HG03039 (cell line): ENCODE measurements around the gene CCR5AS.
"Not testable (repeated sequence)": the region's sequence is repeated elsewhere in the genome, so short reads cannot be mapped to it uniquely, and the experiment has no call there.

Experiments
- ATAC-seq: cut with Tn5 transposase; IDR thresholded peaks from one replicate; pipeline ENCODE4 v1.9.1; 2021; ENCODE audit warnings: mild to moderate bottlenecking, moderate library complexity; ENCODE audit not compliant: unreplicated experiment

CCR5AS gene

DNA sequence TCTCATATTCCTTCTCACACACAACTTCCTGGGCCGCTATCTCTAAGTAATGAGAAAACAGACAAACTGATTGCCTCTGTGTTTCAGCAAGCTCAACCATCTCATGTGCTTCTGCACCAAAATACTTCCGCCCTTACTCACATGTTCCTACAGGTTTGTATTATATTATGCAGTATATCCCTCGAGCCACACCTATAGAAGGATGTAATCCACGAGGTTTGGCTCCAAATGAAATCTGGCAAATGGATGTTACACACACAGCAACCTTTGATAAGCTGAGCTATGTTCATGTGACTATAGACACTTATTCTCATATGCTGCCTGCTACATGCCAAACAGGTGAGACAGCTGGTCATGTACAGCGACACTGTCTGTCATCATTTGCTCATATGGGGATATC is 22.8 kb upstream of the CCR5AS start:
- no peak for ATAC-seq

DNA sequence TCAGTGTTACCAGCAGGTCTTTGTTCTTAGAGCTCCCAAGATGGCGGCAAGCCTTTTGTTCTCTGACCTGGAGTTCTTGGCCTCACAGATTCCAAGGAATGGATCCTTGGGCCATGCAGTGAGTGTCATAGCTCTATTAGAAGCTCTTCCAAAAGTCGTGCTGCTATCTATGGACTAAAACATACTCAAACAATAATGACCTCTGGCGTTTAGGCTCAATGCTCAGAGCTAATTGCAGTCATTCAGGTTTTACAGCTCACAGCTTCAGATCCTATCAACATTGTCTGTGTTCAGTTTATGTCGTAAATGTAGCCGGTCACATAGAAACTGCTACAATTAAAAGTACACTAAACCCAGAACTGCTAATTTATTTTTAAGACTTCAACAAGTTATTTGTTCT is 22.4 kb upstream of the CCR5AS start:
- ATAC-seq: no peak

DNA sequence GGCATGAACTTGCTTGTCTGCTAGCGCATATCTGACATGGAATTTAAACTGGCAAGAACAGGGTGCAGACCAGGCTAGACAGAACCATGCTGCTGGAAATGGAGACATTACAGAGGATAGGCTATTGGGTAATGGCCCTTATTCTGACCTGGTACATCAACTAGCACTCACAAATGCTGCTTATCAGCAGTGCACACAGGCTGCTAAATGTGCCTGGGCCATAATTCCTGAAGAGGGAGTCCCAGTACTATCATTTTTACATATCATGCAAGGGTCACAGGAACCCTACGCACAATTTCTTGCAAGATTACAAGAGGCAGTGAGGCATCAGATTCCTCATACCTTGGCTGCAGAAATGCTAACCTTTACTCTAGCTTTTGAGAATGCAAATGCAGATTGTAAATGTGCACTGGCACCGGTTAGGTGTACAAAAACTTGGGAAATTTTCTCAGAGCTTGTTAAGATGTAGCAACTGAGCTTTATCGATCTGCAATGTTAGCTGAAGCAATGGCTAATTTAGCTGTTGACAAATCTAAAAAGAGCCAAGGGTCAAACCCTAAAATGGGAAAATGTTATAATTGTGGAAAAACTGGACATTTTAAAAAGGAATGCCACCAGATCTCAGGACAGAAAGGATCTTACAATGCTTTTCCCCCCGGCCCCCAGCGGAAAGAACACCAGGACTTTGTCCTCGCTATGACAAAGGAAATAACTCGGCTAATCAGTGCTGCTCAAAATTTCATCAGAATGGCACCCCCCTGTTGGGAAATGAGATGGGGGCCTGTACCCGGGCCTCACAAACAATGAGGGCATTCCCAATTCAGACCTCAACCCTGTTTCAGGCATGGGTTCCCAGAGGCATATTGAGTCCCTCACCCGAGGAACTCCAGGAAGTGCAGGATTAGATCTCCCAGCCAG is 21.3 kb upstream of the CCR5AS start:
- no peak for ATAC-seq

DNA sequence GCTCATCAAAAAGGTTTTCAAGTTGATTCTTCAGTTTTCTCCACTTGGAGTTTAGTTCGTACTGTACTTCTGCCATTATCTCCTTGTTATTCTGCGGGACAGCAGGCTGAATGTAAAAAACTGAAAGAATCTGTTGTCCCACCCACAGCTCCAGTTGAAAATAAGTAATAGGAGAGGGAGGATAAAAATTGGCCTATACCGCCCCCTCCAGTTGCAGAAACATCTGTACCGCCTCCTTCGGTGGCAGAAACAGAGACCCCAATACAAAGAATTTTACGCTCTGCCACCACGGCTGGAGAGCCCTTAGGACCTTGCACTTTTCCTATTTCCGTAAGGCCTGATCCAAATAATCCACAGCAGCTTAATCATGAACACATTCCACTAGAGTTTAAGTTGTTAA is 20.5 kb upstream of the CCR5AS start:
- ATAC-seq: not testable (repeated sequence)

DNA sequence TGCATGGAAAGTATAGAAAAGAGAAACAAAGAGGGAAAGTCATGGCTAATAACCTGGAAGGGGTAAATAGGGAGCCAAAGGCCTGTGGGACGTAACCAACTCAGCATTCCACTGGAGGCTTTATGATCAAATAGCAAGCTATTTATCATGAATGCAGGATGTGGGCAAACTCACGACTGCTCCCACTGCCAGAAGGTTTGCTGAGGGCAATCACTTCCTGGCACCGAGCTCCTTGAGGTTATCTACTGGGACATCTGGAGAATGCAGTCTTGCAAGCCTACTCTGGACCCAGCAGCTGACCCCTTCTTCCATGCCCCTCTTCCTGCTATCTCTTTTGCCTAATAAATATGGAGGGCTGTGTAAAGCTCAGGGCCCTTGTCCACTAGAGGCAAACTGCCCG is 19.6 kb upstream of the CCR5AS start:
- not testable (repeated sequence) for ATAC-seq

DNA sequence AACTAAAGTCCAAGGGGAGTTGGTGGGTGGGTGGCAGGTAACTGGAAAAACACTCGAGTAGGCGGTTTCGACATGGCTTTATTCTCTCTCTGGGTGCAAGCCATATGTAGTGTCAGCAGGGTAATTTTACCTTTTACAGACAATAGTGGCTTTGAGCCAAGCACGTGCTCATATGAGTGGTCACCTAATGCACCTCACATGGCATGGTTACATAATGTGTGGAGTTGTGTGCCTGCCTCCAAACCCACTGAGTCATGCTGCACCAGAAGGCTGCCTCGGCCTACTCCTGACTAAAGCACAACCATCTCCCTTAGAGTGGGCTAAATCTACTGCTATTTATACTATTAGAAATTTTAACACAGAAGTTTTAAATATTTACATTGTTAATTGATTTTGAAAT is 16.7 kb upstream of the CCR5AS start:
- ATAC-seq: no peak

DNA sequence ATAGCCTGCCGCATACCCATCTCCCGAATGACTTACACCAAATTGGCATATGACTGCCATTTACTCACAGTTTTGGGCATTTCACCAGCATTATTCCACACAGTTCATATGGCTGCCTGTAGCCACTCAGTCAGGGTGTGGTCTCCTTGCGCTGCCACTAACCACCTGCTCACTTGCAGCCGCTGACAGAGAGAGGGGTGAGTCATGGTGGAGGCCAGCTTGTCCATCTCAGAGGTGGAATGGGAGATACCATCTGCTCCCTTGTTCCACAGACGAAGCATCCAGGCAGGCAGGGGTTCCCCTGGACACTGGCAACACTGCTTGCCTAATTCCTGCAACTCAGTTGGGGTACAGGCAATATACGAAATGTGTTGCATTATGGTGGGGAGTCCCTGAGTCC is 15.8 kb upstream of the CCR5AS start:
- no peak for ATAC-seq

DNA sequence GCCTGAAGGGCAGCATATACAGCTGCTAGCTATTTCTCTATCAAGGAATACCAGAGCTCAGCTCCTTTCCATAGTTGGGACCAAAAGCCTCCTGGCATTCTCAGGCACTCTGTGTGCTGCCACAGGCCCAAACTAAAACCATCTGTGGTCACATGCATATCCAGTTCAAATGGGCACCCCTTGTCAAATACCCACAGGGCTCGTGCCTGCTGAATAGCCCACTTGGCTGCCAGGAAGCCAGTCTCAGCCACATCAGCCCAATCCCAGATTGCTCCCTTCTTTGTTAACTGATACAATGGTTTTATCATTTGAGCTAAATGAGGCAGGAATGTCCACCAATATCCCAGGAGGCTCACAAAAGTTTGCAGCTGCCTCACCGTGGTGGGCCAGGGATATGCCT is 14.1 kb upstream of the CCR5AS start:
- ATAC-seq: no peak

DNA sequence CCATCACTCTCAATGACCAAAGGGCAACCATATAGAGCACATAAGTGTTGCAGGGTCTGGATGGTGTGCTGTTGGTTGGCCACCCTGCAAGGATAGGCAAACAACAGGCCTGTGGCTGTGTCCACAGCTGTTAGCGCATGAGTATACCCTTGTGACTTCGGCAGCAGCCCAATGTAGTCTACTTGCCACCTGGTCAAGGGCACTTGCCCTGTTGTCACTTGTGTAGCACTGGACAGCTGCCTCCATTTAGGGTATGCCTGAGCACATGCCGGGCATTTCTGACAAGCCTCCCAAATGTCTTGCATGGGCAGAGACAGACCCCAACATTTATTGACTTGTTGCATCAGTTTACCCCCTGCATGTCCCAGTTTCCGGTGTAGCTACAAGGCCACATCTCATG is 12.9 kb upstream of the CCR5AS start:
- no peak for ATAC-seq

DNA sequence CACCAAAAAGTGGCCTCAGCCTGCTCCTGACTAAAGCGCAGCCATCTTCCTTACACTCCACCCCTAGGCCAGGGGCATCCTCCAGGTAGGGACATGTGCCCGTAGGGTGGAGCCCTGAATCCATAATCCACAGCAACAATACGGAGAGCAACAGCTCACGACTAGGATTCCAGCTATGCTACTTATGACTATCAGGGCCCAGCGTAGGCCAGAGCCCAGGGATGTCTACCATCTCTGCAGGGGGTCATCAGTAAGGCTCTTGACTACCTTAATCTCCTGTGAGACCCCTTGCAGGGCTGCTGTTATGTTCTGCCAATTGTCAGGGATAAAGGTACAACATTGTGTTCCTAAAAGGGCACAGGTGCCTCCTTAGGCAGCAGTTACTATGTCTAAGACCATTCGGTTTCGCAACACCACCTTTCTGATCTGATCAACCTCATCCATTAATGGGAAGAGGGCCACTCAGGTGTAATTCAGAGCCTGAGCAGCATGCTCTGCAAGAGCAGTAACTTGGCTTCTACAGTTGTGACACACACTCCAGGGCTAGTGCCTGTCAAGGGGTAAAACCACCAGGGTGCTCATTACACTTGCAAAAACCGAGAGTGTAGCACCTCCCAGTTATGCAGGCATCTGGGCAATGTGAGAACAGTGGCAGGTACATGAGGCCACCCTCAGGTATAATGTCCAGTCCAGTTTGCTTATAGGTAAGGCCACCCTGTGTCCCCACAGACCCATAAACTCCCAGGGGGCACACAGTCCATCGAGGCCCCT is 11.2 kb upstream of the CCR5AS start:
- no peak for ATAC-seq

DNA sequence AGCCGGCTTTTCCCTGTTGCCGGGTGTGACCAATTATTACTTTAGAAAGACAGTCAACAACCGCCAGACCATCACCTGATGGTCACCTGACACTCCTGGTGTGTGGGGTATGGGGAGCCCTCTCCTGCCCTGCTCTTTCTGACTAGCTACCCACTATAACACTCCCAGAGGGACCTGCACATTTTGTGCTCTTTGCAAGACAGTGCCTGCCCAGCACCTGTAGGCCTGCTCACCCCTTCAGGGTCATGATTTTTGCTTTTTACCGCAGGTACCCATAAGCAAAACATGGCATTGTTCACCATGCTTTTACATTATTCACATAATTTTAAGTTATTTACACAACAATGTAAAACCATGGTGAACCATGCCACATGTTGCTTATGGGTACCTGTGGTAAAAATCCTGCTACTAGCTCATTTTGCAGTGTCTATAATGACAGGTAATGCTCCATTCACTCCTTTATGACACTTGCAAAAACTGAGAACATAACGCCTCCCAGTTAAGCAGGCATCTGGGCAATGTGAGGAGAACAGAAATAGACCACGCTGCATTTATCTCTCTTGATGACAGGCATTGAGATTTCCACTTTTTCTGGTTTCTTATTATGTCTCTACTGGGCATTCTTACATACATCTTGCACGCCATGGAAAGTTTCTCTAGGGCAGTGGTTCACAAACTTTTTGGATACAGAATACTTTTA is 10.1 kb upstream of the CCR5AS start:
- ATAC-seq: no peak

DNA sequence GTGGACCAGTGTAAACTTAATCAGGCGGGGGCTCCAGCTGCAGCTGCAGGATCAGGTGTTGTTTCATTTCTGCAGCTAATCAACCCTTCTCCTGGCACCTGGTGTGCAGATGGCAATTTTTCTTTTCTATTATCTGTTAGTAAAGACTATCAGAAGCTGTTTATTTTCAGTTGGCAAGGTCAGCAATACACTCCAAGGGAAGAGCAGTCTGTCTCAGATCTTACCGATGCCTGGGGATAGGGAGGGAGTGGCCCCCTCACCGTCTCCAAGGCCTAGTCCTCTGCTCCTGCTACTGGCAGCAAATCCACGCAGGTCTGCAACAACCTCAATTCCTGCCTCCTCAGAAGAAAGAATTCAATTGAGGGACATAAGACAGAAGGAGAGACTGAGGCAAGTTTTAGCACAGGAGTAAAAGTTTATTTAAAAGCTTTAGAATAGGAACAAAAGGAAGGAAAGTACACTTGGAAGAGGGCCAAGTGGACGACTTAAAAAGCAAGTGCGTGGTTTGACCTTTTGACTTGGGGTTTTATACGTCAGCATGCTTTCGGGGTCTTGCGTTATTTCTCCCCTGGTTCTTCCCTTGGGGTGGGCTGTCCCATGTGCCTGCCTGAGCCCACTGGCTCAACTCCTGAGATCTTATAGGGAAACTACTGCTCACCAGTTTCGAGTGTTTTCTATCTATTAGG is 9.4 kb upstream of the CCR5AS start:
- no peak for ATAC-seq

DNA sequence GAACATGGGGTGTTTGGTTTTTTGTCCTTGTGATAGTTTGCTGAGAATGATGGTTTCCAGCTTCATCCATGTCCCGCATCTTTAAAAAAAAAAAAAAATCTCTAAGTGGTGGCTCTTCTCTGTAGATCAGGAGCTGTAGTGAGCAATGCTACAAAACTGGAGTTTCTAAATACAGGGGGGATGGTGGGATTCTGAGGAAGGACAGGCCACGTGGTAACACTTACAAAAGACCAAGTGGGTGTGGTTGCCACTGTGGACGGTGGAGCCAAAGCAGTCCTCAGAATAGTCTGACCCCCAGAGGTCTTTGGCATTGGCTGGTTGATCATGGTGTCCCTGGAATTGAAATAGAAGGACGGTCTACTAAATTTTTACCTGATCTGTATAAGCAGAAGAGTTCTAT is 7.9 kb upstream of the CCR5AS start:
- no peak for ATAC-seq

DNA sequence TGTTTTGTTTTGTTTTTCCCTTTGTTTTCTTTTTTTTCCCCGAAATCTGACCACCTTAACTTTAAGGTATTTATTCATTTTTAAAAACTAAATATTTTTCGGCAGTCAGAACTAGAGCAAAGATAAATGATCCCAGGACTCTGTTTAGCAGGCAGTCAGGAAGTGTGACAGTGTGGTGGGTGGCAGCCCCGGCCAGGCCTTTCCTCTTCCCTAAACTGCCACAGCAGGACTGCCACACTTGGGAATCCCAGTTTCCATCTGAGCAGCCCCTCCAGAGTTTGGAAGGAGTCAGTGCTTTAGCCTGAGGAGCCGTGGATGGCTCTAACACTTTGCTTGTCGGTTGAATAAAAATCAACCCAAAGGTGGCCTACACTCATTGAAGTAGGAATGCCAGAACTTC is 7.1 kb upstream of the CCR5AS start:
- ATAC-seq: no peak

DNA sequence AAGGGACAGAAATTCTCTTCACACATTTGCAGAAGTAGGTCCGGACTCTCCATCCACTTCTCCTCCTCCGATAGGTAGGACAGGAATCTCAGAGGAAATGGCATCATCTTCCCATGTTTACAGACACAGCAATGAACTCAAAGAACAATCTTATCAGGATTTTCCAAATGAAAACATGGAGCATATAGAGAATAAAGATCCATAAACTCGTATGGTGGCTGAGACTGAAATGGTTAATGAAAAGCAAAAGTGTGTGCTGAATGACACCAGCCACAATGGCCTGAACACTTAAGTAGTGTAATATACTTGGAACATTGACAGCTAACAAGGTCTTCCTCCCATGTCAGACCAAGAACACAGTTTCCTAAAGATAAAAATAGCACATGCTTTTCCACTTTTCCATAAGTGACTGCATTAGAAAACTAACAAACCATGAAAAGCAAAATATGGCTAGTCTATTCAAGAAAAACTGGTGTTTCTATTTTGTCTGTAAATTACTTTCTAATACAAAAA is 6.0 kb upstream of the CCR5AS start:
- no peak for ATAC-seq

DNA sequence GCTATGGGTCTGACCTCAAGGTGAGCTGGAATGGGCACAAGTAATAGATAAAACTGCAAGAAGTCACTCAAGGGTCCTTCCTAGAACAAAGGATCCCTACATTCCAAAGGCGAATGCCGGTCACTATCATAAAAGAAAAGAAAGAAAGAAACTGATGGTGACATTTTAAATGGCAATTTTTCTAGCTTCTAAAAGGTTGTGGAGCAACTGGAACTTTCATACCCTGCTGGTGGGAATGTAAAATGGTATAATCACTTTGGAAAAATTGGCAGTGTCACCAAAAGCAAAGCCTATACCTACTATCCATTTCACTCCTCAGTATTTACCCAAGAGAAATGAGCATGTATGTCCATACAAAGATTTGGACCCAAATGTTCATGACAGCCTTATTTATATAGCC is 4.4 kb upstream of the CCR5AS start:
- ATAC-seq: no peak

DNA sequence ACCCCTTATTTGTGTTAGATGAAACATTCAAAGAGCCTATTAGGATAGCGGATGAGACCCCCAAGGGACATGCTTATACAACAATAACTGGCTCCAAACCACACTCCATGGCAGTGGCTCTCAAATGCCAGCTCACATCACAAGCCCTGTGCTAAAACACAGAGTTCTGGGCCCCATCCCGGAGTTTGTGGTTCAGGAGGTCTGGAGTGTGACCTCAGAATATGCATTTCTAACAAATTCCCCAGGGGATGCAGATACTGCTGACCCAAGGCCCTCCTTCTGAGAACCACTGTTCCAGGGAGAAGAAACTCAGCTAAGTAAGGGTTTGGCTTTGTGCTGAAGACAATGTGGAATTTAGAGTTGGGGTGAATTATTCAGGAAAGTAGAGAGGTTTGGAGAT is 3.8 kb upstream of the CCR5AS start:
- no peak for ATAC-seq

DNA sequence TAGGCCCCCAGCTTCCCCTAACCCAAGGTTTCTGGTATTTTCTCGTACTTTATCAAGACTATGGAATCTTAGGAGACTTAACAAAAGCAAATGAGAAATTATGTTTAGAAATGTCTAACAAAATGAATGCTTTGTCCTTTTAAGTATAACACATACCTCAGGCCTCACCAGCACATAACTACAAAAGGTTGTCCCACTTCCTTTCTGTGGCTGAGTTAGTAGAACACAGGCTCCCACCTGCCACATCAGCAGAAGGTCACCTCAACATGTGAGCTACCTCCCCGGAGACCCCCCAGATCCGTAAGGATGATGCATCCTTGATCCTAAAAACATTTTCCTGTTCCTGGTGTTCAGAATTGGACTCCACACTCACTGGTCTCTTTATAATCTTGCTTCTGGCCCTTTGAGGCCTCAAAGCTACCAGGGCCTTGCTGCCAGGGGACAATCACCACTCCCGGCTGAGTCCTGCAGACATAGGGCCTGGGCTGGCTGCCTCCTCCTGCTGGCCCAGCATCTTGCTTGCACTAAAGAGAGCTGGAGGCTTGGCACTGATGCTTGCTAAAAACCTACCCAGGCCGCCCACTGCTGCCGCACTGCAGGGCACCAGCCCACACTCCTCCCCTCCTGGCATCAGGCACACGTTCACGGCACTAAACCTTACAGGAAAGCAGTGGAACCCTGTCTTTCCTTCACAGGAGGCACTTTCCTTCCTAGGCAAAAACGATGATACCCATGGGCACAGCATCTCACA is 3.0 kb upstream of the CCR5AS start:
- ATAC-seq: no peak

DNA sequence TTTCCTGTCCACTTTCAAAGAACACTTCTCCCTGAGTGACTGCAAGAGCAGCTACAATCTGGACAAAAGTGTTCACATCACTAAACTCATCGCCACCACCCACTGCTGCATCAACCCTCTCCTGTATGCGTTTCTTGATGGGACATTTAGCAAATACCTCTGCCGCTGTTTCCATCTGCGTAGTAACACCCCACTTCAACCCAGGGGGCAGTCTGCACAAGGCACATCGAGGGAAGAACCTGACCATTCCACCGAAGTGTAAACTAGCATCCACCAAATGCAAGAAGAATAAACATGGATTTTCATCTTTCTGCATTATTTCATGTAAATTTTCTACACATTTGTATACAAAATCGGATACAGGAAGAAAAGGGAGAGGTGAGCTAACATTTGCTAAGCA is 2.0 kb upstream of the CCR5AS start:
- ATAC-seq: no peak

DNA sequence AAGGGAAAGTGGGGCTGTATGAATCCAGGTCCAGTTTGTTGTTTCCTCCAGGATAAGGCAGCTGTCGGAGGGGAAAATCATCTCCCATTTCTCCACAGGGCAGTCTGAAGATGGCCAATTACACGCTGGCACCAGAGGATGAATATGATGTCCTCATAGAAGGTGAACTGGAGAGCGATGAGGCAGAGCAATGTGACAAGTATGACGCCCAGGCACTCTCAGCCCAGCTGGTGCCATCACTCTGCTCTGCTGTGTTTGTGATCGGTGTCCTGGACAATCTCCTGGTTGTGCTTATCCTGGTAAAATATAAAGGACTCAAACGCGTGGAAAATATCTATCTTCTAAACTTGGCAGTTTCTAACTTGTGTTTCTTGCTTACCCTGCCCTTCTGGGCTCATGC is 1.1 kb upstream of the CCR5AS start:
- ATAC-seq: no peak
